SU-DHL-6 (cell line): ENCODE data around the gene GARRE1.

Source experiments
- EZH2phosphoT487 ChIP-seq: fragments of 200-600 bp; sonication (generic), shearing (Covaris generic); conservative IDR thresholded peaks from 2 replicates; pipeline ENCODE4 v1.6.1; 2018; ENCODE audit warnings: mild to moderate bottlenecking, antibody characterized with exemption, low read length, moderate library complexity, mixed read lengths
- TF ChIP-seq, protein P1 (sequence below): fragments of 200-600 bp; sonication (generic); IDR thresholded peaks from one replicate; pipeline ENCODE4 v1.5.1; 2017; ENCODE audit warnings: antibody characterized with exemption, mild to moderate bottlenecking, low read length, moderate library complexity; ENCODE audit not compliant: insufficient read depth, poor library complexity, severe bottlenecking

DNA sequence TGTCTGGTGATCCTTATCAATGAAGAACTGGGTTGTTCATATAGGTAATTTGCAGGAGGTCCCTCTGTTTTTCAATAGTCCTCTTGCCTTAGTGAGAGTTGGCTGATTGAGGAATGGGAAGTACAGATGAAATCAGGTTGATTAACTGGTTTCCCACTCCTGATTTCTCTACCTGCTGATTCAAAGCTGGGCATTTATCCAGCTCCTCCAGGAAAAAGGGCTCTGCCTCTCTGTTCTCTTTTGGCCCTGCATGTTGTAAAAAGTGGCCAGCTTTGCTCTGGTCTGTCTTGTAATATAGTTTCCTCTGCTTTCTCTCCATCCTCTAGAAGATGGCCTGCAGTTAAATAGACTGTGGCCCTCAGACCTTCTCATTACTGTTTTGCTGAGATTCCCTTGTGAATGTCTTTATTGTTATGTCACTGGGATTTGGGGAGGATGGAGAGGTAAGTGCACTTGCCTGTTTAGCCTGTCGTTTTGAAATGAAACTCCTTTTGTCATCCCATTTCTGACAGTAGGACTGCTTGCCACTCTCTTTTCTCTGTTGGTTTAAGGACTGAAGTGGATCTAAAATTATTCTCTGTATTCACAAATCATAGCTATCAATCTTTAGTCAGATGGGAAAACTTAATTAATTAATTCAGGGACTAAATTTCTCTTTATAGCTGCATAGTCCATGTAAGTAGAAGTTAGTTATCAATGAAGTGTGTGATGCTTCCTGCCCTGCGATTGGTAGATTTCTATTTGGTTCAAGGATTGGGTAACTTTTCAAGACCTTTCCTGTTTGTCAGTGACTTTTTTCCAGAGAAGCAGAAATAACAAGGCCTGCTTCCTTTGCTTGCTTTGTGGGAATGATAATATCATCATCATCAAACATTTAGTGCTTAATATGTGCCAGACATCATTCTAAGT is 28.5 kb downstream of the GARRE1 start:
- TF ChIP-seq, protein P1, sequence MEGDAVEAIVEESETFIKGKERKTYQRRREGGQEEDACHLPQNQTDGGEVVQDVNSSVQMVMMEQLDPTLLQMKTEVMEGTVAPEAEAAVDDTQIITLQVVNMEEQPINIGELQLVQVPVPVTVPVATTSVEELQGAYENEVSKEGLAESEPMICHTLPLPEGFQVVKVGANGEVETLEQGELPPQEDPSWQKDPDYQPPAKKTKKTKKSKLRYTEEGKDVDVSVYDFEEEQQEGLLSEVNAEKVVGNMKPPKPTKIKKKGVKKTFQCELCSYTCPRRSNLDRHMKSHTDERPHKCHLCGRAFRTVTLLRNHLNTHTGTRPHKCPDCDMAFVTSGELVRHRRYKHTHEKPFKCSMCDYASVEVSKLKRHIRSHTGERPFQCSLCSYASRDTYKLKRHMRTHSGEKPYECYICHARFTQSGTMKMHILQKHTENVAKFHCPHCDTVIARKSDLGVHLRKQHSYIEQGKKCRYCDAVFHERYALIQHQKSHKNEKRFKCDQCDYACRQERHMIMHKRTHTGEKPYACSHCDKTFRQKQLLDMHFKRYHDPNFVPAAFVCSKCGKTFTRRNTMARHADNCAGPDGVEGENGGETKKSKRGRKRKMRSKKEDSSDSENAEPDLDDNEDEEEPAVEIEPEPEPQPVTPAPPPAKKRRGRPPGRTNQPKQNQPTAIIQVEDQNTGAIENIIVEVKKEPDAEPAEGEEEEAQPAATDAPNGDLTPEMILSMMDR: no peak
- no peak for TF ChIP-seq EZH2phosphoT487
